ENCODE measurements around the gene NPAS4.
A peak's percentile ranks its signal among the peaks of the same experiment; 100 is the strongest.
"Not testable (repeated sequence)": the region's sequence is repeated elsewhere in the genome, so short reads cannot be mapped to it uniquely, and the experiment has no call there.

Gene NPAS4

GRCh38 chr11:66459138-66459778 is 38.4 kb downstream of the NPAS4 start:
- DNase-seq, result no peak

- DNase-seq, result no peak
These were observed 41.2 kb downstream of the NPAS4 start for GRCh38 chr11:66462010-66462409.

- DNase-seq, result no peak
These were observed 42.1 kb downstream of the NPAS4 start for GRCh38 chr11:66462911-66463310.

- DNase-seq, result not testable (repeated sequence)
These were observed 43.3 kb downstream of the NPAS4 start for GRCh38 chr11:66464116-66464515.

GRCh38 chr11:66464916-66465315 is 44.1 kb downstream of the NPAS4 start:
- DNase-seq, result no peak

- no peak for DNase-seq
These were observed 44.8 kb downstream of the NPAS4 start for GRCh38 chr11:66465373-66466224.

- DNase-seq, result peak; percentile 91
These were observed 45.6 kb downstream of the NPAS4 start, which contains the start of gene PELI3 for GRCh38 chr11:66466225-66467033. TSS of gene PELI3 (plus strand) at chr11:66466905. CDS start at chr11:66468129, 1,224 bp downstream.

- DNase-seq, result peak; percentile 33
These were observed 46.3 kb downstream of the NPAS4 start for GRCh38 chr11:66467034-66467659.

- no peak for DNase-seq
These were observed 46.9 kb downstream of the NPAS4 start for GRCh38 chr11:66467756-66468155.

GRCh38 chr11:66468691-66469090 is 47.9 kb downstream of the NPAS4 start:
- no peak for DNase-seq

- no peak for DNase-seq
These were observed 48.6 kb downstream of the NPAS4 start for GRCh38 chr11:66469441-66469840.

- no peak for DNase-seq
These were observed 49.2 kb downstream of the NPAS4 start for GRCh38 chr11:66470015-66470414.

GRCh38 chr11:66471142-66471541 is 50.3 kb downstream of the NPAS4 start:
- no peak for DNase-seq

- DNase-seq, result no peak
These were observed 51.2 kb downstream of the NPAS4 start for GRCh38 chr11:66472054-66472453.

- DNase-seq, result no peak
These were observed 52.3 kb downstream of the NPAS4 start for GRCh38 chr11:66473167-66473566.

- DNase-seq, result no peak
These were observed 53.0 kb downstream of the NPAS4 start for GRCh38 chr11:66473608-66474515.

GRCh38 chr11:66475349-66476172 is 54.7 kb downstream of the NPAS4 start:
- no peak for DNase-seq
